Testis (tissue), 3 donors: ENCODE measurements around the gene GUCY2C. TPM values are rescaled to one million over a fixed set of nuclear protein-coding genes. Genes with fewer than 3 reads are reported as not detected.
A peak's percentile ranks its signal among the peaks of the same experiment; 100 is the strongest.

Experiments
- DNase-seq: peaks from one replicate; pipeline ENCODE4 v3.0.0-alpha.2; 2019
- H3K27ac ChIP-seq, 2 donors: fragments of 200-600 bp; sonication (generic); one replicate each; pipeline ENCODE4 v1.5.1; 2019
- H3K27me3 ChIP-seq: fragments of 200-600 bp; sonication (generic); one replicate; pipeline ENCODE4 v1.5.1; 2019
- H3K36me3 ChIP-seq: fragments of 200-600 bp; sonication (generic); one replicate; pipeline ENCODE4 v1.5.1; 2017; ENCODE audit warnings: low read depth; ENCODE audit errors: missing control alignments
- H3K4me1 ChIP-seq: fragments of 200-600 bp; sonication (generic); one replicate; pipeline ENCODE4 v1.5.1; 2019
- H3K4me3 ChIP-seq, 2 donors: fragments of 200-600 bp; sonication (generic); one replicate each; pipeline ENCODE4 v1.5.1; 2017 to 2019
- H3K9me3 ChIP-seq: fragments of 200-600 bp; sonication (generic); one replicate; pipeline ENCODE4 v1.5.1; 2017
- POLR2A ChIP-seq: fragments of 450-650 bp; IDR thresholded peaks from one replicate; pipeline ENCODE4 v1.6.1; 2017; ENCODE audit warnings: antibody characterized with exemption, mild to moderate bottlenecking, moderate library complexity
- WGBS, 2 donors: methylation state at CpG; one replicate each; pipeline ENCODE4 v1.1.5; 2018; 5-methylcytosine and 5-hydroxymethylcytosine counted together
- intact Hi-C: fragments of 100-400 bp; cut with DNase I; formaldehyde crosslinking; loops from one replicate; pipeline ENCODE4 v1.15.1; 2023; ENCODE audit warnings: low total_unique reads
- polyA plus RNA-seq: library from polyadenylated mRNA; stranded (reverse); fragments of 350-450 nt; fragmentation: Illumina TruSeq; extraction: RNeasy Lipid Tissue Mini Kit (QIAGEN cat#74804); gene quantifications from one replicate; pipeline ENCODE4 v1.2.3, GENCODE V29; 2014; ENCODE audit warnings: low read depth, low replicate concordance; ENCODE audit not compliant: insufficient read depth
- total RNA-seq, 2 donors: library from RNA; depleted of rRNA; stranded (reverse); fragments of >200 nt; gene quantifications; one replicate each; pipeline ENCODE4 v1.2.3, GENCODE V29; 2016
- TF ChIP-seq, protein P1 (sequence below), 3 experiments: fragments of 450-650 bp in 2 of 3; fragments of 200-600 bp in 1 of 3; sonication (generic) in 1 of 3; IDR thresholded peaks; one replicate each; pipeline ENCODE4 v1.5.1; 2016 to 2019; ENCODE audit warnings: antibody characterized with exemption in 3 of 3, mild to moderate bottlenecking in 2 of 3, moderate library complexity in 1 of 3

The GUCY2C gene
- total and polyA plus RNA-seq, 3 donors from 2014 or later: 0.12 to 0.39 (median 0.15) TPM

DNA sequence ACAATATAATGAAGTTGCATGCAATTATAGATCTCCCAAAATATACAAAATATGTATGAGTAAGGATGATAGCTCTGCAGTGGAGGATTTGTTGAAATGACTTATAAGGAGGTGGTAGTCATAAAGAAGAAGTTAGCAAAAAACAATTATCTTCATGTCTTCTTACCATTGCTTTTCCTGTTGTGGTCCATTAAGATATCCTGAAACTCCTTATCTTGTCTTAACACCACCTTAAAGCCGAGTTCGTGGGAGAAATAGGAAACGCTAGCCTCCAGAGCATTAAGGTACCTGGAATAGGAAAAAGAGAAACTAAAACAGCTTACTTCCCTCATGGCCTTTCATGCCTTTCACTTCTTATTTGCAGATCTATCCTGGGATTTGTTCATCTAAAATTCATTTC is 15.2 kb downstream of the GUCY2C start:
- H3K9me3 ChIP-seq: no peaks in the 10 kb centered on the region
- H3K4me3 ChIP-seq: no peak overlapping the region
- TF ChIP-seq, protein P1, sequence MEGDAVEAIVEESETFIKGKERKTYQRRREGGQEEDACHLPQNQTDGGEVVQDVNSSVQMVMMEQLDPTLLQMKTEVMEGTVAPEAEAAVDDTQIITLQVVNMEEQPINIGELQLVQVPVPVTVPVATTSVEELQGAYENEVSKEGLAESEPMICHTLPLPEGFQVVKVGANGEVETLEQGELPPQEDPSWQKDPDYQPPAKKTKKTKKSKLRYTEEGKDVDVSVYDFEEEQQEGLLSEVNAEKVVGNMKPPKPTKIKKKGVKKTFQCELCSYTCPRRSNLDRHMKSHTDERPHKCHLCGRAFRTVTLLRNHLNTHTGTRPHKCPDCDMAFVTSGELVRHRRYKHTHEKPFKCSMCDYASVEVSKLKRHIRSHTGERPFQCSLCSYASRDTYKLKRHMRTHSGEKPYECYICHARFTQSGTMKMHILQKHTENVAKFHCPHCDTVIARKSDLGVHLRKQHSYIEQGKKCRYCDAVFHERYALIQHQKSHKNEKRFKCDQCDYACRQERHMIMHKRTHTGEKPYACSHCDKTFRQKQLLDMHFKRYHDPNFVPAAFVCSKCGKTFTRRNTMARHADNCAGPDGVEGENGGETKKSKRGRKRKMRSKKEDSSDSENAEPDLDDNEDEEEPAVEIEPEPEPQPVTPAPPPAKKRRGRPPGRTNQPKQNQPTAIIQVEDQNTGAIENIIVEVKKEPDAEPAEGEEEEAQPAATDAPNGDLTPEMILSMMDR (IDR thresholded peaks at IDR 0.05): no peak
- no peak for TF ChIP-seq POLR2A
- 77 to 82% methylated on average over 3 of the region's 3 CpGs for WGBS, 2 donors
- no peak for DNase-seq
- no peaks in the 10 kb centered on the region for H3K36me3 ChIP-seq
- no peak overlapping the region for H3K27ac ChIP-seq
- intact Hi-C loops: no loop called here
- no peaks in the 10 kb centered on the region for H3K4me1 ChIP-seq
- no peaks in the 10 kb centered on the region for H3K27me3 ChIP-seq

DNA sequence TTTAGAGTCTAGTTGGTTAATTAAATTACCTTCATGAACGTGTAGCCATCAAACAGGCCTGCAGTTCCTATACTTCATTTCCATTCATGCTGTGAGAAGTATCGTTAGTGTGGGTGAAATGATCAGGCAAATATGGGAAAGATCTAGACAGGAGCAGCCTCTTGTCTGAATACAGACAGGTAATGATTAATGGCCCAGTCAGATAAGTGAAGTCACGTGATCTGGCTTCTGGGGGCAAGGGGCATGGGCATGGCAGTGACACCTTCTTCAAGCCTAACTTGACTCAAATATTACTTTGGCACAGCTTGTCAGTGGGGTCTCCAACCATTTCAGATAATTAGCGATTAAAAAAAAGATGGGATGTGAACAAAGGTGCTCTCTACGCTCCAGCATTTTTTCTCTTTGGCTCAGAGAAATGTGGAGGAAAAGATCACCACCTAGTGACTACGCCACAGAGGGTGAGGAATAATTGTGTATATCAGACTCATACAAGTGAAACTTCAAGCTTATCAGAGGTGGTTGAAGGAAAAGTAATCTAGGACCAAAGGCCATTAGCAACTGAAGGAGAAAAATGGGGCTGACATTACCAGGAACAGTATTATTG is 17.8 kb downstream of the GUCY2C start:
- 88 to 93% methylated on average over 6 of the region's 6 CpGs for WGBS, 2 donors
- intact Hi-C loops: no loop called here
- TF ChIP-seq, protein P1 (IDR thresholded peaks at IDR 0.05): no peak
- TF ChIP-seq POLR2A: no peak

DNA sequence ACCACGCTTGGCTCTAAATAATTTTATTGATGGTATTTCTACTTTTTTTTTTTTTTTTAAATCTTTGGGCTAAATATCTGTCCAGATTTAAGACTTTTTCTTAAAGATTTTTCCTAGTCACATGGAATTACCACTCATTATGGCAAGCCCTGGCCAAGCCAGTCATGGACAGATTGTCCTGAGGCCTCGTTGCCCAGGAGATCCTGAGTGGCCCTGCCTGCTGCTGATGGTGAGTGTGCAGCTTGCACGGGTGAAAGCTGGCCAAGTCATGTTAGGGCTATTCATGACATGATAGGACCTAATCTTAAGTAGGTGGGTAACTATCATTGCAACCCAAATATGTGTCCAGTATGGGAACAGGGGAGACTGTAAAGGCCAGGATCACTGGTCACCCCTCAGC is 27.8 kb downstream of the GUCY2C start:
- Histone ChIP-seq H3K27me3 (no peaks in the 10 kb centered on the region), H3K9me3 (no peaks in the 10 kb centered on the region), H3K36me3 (no peaks in the 10 kb centered on the region), H3K27ac (no peak overlapping the region), H3K4me1 (no peaks in the 10 kb centered on the region), H3K4me3 (no peak overlapping the region)
- DNase-seq: no peak
- 94 to 96% methylated on average over 3 of the region's 3 CpGs for WGBS, 2 donors
- no peak for TF ChIP-seq POLR2A
- TF ChIP-seq, protein P1 (IDR thresholded peaks at IDR 0.05): no peak
- intact Hi-C loops: no loop called here

More for the DNA sequence above, 17.8 kb downstream of the GUCY2C start:
- no peak overlapping the region for H3K27ac ChIP-seq
- H3K9me3 ChIP-seq: no peaks in the 10 kb centered on the region
- no peaks in the 10 kb centered on the region for H3K36me3 ChIP-seq
- no peaks in the 10 kb centered on the region for H3K27me3 ChIP-seq
- no peak overlapping the region for H3K4me3 ChIP-seq
- no peaks in the 10 kb centered on the region for H3K4me1 ChIP-seq
- DNase-seq: no peak

DNA sequence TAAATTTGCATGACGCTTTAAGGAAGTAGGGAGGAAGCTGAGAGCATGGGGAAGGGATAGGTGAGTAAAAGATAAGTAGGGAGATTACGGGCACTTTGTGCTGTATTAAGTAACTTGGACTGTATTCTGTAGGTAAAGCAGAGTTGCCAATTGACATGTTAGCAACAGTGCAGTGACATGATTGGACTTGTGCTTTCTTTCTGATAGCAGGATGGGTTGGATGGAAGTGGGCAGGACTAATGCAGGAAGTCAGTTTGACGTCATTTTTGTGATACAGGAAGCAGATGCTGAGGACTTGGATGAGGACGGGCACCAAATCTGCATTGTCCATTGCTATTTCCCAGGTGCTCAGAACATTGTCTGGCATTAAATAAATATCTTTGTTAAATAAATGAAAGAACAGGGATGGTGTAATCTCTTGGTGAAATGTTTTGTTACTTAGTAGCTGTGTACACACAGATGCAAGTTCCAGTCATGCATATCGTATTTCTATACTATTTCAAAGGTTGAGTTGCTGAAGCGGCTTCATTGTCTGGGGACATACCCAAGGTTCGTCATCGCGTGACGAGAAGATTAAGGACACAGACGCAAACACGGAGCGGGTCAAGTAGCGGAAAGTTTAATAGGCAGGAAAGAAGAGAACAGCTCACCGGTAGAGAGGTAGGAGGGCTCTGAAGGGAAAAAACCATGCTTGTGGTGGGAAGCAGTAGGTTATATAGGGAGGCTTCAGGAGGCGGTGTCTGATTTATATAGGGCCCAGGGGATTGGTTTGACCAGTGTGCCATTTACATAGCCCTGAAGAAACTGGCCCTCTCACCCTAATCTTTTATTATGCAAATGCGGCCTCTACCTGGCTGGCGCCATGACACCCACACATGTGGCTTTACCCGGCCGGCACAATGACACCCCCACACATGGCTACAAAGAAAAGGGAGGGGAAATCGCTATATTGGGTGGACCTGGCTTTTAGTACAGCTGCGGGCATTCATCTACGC is 30.7 kb downstream of the GUCY2C start:
- Histone ChIP-seq H3K27me3 (no peaks in the 10 kb centered on the region), H3K4me1 (no peaks in the 10 kb centered on the region), H3K9me3 (no peaks in the 10 kb centered on the region), H3K4me3 (peak overlapping the region; percentile 30 to 37), H3K36me3 (no peaks in the 10 kb centered on the region), H3K27ac (no peak overlapping the region)
- DNase-seq: peak; percentile 30
- TF ChIP-seq POLR2A: no peak
- TF ChIP-seq, protein P1 (IDR thresholded peaks at IDR 0.05): no peak
- 68 to 77% methylated on average over 23 of the region's 23 CpGs for WGBS, 2 donors
- intact Hi-C loops: no loop called here
